Osteocyte (in vitro differentiated cells): ENCODE data around the gene NPDC1. TPM values are rescaled to one million over a fixed set of nuclear protein-coding genes. Genes with fewer than 3 reads are reported as not detected.

Source experiments
- DNase-seq: peaks from one replicate; pipeline ENCODE4 v3.0.0; 2021; ENCODE audit warnings: mixed read lengths; ENCODE audit not compliant: unreplicated experiment; ENCODE audit errors: extremely low spot score
- H3K27ac Mint-ChIP-seq: one replicate; pipeline ENCODE4 v1.8.0; 2021; ENCODE audit warnings: mild to moderate bottlenecking, mixed read lengths; ENCODE audit not compliant: unreplicated experiment
- H3K27me3 Mint-ChIP-seq: one replicate; pipeline ENCODE4 v1.8.0; 2021; ENCODE audit warnings: mixed read lengths; ENCODE audit not compliant: unreplicated experiment
- H3K36me3 Mint-ChIP-seq: one replicate; pipeline ENCODE4 v1.8.0; 2021; ENCODE audit warnings: mixed read lengths; ENCODE audit not compliant: unreplicated experiment
- H3K4me1 Mint-ChIP-seq: one replicate; pipeline ENCODE4 v1.8.0; 2021; ENCODE audit warnings: mixed read lengths; ENCODE audit not compliant: unreplicated experiment
- H3K4me3 Mint-ChIP-seq: one replicate; pipeline ENCODE4 v1.8.0; 2021; ENCODE audit warnings: mild to moderate bottlenecking, moderate library complexity, mixed read lengths; ENCODE audit not compliant: unreplicated experiment
- H3K9me3 Mint-ChIP-seq: one replicate; pipeline ENCODE4 v1.8.0; 2021; ENCODE audit warnings: mixed read lengths; ENCODE audit not compliant: unreplicated experiment
- total RNA-seq: library from RNA; stranded (reverse); gene quantifications from 2 replicates; pipeline ENCODE4 v1.2.1, GENCODE V29; 2021
- TF ChIP-seq, protein P1 (sequence below): fragments of 200-600 bp; sonication (generic); IDR thresholded peaks from 2 replicates; pipeline ENCODE4 v1.5.0; 2021; ENCODE audit warnings: antibody characterized with exemption, mild to moderate bottlenecking, moderate library complexity

NPDC1 gene
- total RNA-seq, 1 donor from 2014 or later, result 91.0 TPM

DNA sequence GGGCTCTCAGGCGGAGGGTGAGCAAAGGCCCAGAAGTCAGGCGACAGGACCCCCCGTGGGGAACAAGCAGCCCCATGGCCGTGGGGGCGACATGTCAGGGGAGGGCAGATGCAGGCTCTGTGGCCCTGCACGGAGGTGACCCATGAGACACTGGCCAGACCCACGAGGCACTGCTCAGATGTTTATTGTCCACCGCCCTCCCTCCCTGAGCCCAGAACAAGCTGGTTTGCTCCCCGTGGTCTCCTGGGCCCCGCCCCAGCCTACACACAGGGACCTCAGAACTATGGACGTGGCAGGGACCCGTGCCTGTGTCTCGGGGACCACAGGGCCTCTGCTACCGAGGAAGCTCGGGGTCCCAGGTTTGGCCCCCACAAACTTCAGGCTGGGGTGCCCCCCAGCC lies 16.0 kb downstream of the NPDC1 start:
- Mint-ChIP-seq H3K4me1 (peaks cover 12% of the 10 kb centered on the region), H3K27ac (no peak overlapping the region), H3K4me3 (no peak overlapping the region), H3K27me3 (no peaks in the 10 kb centered on the region), H3K36me3 (no peaks in the 10 kb centered on the region), H3K9me3 (no peaks in the 10 kb centered on the region)
- no peak for DNase-seq
- TF ChIP-seq, protein P1, sequence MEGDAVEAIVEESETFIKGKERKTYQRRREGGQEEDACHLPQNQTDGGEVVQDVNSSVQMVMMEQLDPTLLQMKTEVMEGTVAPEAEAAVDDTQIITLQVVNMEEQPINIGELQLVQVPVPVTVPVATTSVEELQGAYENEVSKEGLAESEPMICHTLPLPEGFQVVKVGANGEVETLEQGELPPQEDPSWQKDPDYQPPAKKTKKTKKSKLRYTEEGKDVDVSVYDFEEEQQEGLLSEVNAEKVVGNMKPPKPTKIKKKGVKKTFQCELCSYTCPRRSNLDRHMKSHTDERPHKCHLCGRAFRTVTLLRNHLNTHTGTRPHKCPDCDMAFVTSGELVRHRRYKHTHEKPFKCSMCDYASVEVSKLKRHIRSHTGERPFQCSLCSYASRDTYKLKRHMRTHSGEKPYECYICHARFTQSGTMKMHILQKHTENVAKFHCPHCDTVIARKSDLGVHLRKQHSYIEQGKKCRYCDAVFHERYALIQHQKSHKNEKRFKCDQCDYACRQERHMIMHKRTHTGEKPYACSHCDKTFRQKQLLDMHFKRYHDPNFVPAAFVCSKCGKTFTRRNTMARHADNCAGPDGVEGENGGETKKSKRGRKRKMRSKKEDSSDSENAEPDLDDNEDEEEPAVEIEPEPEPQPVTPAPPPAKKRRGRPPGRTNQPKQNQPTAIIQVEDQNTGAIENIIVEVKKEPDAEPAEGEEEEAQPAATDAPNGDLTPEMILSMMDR, result no peak

DNA sequence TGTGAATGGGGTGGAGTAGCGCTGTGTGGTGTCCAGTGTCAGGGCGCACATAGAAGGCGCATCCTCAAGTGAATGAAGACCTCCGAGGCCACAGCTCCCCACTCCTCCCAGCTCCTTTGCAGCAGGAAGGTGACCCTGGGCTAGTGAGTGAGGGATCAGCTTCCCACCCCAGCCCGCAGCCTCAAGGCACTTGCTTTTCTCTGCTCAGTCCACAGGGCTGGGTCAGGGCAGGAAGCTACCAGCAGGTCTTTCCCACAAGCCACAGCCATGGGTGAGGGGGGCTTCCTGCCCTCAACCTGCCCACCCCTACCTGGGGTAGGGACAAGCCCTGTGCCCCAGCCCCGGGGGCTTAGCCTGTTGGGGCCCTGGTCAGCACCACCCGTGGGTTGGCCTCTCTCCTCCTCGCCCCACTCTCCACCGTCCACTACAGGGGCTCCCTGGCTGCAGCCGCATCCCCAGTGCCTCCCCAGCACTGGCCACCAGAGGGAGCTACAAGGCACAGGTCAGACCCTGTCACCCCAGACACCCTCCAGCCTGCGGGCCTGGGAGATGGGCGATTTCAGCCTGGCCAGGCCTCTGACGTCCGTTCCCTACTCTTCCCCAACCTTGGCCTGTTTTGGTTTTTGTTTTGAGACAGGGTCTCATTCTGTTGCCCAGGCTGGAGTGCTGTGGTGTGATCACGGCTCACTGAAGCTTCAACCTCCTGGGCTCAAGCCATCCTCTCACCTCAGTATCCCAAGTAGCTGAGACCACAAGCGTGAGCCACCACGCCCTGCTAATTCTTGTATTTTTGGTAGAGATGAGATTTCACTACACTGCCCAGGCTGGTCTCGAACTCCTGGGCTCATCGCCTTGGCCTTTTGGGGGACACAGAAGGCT lies 16.7 kb downstream of the NPDC1 start:
- Mint-ChIP-seq H3K4me1 (peaks cover 12% of the 10 kb centered on the region), H3K27me3 (no peaks in the 10 kb centered on the region), H3K27ac (no peak overlapping the region), H3K36me3 (no peaks in the 10 kb centered on the region), H3K4me3 (peak overlapping the region; percentile 69), H3K9me3 (no peaks in the 10 kb centered on the region)
- peak; percentile 93 for DNase-seq
- TF ChIP-seq, protein P1, result peak; percentile 85

DNA sequence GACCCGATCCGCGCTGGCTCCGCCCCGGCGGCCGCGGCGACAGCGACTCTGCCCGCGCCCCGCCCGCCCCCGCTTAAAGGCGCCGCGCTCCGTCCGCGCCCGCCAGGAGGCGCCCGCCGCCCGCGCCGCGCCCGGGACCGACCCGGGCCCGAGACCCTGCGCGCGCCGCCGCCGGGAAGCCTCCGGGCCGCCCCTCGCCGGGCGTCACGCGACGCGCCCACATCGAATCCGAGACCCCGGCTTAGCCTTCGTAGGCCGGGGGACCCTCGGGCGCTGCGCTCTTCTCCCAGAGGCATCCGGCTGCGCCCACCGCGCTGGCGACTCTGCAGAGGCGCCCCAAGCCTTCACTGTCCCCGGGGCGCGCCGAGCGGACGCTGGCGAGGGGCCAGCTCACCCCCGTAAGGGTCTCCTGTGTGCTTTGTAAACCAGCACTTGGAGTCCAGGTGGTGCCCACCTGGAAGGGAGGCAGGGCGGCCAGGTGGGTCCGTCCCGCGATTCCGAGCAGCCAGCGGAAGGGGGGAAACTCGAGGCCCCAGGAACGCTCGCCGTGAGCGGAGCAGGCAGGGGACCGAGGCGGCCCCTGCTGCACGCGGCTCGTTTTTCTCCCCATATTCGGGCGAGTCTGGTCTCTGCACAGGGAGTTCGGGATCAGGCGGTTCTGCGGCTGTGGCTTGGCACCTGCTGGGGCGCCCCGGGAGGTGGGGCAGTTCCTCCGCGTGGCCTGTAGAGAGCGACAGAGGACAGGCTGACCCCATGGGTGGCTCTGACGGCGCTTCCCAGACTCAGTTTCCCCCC lies 17.5 kb downstream of the NPDC1 start:
- Mint-ChIP-seq H3K27ac (no peak overlapping the region), H3K27me3 (no peaks in the 10 kb centered on the region), H3K9me3 (no peaks in the 10 kb centered on the region), H3K4me3 (peak overlapping the region; percentile 69), H3K4me1 (peaks cover 12% of the 10 kb centered on the region), H3K36me3 (no peaks in the 10 kb centered on the region)
- TF ChIP-seq, protein P1, result peak; percentile 4
- no peak for DNase-seq

DNA sequence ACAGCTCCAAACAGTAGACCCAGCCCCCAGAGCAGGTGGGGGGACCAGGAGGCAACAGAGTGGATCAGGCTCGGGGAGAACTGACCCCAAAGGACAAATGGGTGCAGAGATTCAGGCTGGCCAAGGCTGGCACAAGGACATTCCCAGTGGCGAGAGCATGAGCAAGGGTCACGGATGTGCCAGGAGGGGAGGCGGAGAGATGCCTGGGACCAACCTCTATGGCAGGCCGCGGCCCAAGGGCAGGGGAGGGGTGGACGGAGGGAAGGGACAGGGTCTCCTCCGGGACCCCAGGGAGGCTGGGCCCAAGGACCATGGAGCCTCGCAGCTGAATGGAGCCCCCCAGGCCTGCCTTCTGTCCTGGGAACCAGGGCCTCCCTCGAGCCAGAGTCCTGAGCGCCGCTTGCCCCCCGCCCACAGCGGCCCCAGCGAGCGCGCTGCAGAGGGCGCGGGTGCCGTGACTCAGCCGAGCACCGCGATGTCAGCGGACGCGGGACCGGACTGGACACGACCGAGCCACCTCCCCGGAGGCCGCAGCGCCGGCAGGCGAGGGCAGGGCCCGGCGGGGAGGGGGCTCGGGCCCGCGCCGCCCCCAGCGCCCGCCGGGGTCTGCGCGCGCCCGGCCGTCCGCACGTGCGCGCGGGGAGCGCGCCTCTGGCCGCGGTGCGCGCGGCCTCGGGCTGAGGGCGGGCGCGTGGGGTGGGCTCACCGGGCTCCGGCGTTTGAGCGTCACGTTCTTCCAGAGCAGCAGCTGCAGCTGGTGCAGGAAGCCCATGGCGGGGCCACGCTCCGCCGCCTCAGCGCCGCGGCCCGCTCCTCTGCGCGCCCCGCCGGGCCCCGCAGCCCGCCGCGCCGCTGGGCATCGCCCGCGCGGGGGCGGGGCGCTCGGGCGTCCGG lies 18.4 kb downstream of the NPDC1 start, which contains the start of gene ABCA2:
TSS of gene ABCA2 (minus strand) at position 869 of the 894 bp plus-strand sequence. CDS start at position 772, 97 bp downstream.
- Mint-ChIP-seq H3K9me3 (no peaks in the 10 kb centered on the region), H3K27ac (peak within 1 kb of the TSS; percentile 7), H3K4me1 (peaks cover 12% of the 10 kb centered on the region), H3K36me3 (no peaks in the 10 kb centered on the region), H3K4me3 (peak within 1 kb of the TSS; percentile 77), H3K27me3 (no peaks in the 10 kb centered on the region)
- no peak for DNase-seq
- TF ChIP-seq, protein P1, result no peak
